CD14-positive monocyte (primary cell): ENCODE measurements around the gene PPP2R3A. TPM values are rescaled to one million over a fixed set of nuclear protein-coding genes. Genes with fewer than 3 reads are reported as not detected.
"Not testable (repeated sequence)": the region's sequence is repeated elsewhere in the genome, so short reads cannot be mapped to it uniquely, and the experiment has no call there.

Experiments
- DNase-seq, 3 donors: peaks; one replicate each; pipeline ENCODE4 v3.0.0-alpha.2; 2011 to 2022
- H2AFZ ChIP-seq: 2 replicates; pipeline ENCODE4 v1.6.0; 2012; ENCODE audit warnings: mild to moderate bottlenecking, low read depth, low read length, inconsistent platforms; ENCODE audit not compliant: insufficient read depth, poor library complexity, severe bottlenecking
- H3K27ac ChIP-seq, 2 donors: 1 replicate in 1 of 2; 2 replicates in 1 of 2; pipeline ENCODE4 v1.5.1; 2012 to 2013; ENCODE audit warnings: low read length in 2 of 2, control low read depth in 1 of 2, inconsistent platforms in 1 of 2, low read depth in 1 of 2, mild to moderate bottlenecking in 1 of 2
- H3K27me3 ChIP-seq, 2 donors: one replicate each; pipeline versions ENCODE4 v1.6.0 to v1.6.1; 2011 to 2013; ENCODE audit warnings: low read length in 2 of 2; ENCODE audit not compliant: control insufficient read depth in 2 of 2, insufficient read depth in 2 of 2
- H3K36me3 ChIP-seq, 2 donors: replicated peaks in 1 of 2; 1 replicate in 1 of 2; 2 replicates in 1 of 2; pipeline versions ENCODE4 v1.5.1 to v1.6.1; 2012 to 2013; ENCODE audit warnings: low read length in 2 of 2, control low read depth in 1 of 2, inconsistent platforms in 1 of 2, mild to moderate bottlenecking in 1 of 2; ENCODE audit not compliant: insufficient read depth in 2 of 2, control insufficient read depth in 1 of 2
- H3K4me1 ChIP-seq, 2 donors: 1 replicate in 1 of 2; 2 replicates in 1 of 2; pipeline versions ENCODE4 v1.5.1 to v1.6.1; 2012 to 2013; ENCODE audit warnings: low read length in 2 of 2, control low read depth in 1 of 2, inconsistent platforms in 1 of 2, mild to moderate bottlenecking in 1 of 2, moderate library complexity in 1 of 2; ENCODE audit not compliant: insufficient read depth in 2 of 2, control insufficient read depth in 1 of 2
- H3K4me2 ChIP-seq: replicated peaks from 2 replicates; pipeline ENCODE3; 2012; ENCODE audit warnings: low read length, moderate library complexity, mild to moderate bottlenecking; ENCODE audit not compliant: poor library complexity, severe bottlenecking; ENCODE audit errors: extremely low read depth
- H3K4me3 ChIP-seq, 3 experiments: fragments of 200-600 bp in 1 of 3; sonication (generic) in 1 of 3; replicated peaks in 1 of 3; 1 replicate in 2 of 3; 2 replicates in 1 of 3; pipeline ENCODE4 v1.5.1; 2011 to 2013; ENCODE audit warnings: low read length in 3 of 3, mild to moderate bottlenecking in 3 of 3, control low read depth in 2 of 3, low read depth in 2 of 3, inconsistent platforms in 1 of 3, moderate library complexity in 1 of 3
- H3K79me2 ChIP-seq: 2 replicates; pipeline ENCODE4 v1.6.0; 2012; ENCODE audit warnings: mild to moderate bottlenecking, control low read depth, inconsistent platforms, low read length, moderate library complexity; ENCODE audit not compliant: insufficient read depth
- H3K9ac ChIP-seq: 2 replicates; pipeline ENCODE4 v1.6.0; 2017; ENCODE audit warnings: low read length, mild to moderate bottlenecking; ENCODE audit not compliant: insufficient read depth, poor library complexity, severe bottlenecking
- H3K9me3 ChIP-seq, 2 donors: replicated peaks in 1 of 2; 1 replicate in 1 of 2; 2 replicates in 1 of 2; pipeline versions ENCODE4 v1.5.1 to v1.6.1; 2012 to 2013; ENCODE audit warnings: low read length in 2 of 2, control low read depth in 1 of 2; ENCODE audit not compliant: control insufficient read depth in 1 of 2, insufficient read depth in 1 of 2
- H4K20me1 ChIP-seq: 2 replicates; pipeline ENCODE4 v1.6.0; 2012; ENCODE audit warnings: mild to moderate bottlenecking, low read length, control low read depth, moderate library complexity; ENCODE audit not compliant: insufficient read depth
- H3K27ac Mint-ChIP-seq, 7 donors: one replicate each; pipeline ENCODE4 v1.8.0; 2020; ENCODE audit warnings: mild to moderate bottlenecking in 7 of 7, mixed read lengths in 7 of 7, moderate library complexity in 6 of 7, inconsistent platforms in 2 of 7
- H3K27me3 Mint-ChIP-seq, 3 donors: one replicate each; pipeline ENCODE4 v1.8.0; 2021 to 2022; ENCODE audit warnings: low read depth in 3 of 3, mild to moderate bottlenecking in 3 of 3, mixed read lengths in 3 of 3, moderate library complexity in 3 of 3, inconsistent platforms in 1 of 3
- H3K36me3 Mint-ChIP-seq, 2 donors: one replicate each; pipeline ENCODE4 v1.8.0; 2020; ENCODE audit warnings: mixed read lengths in 2 of 2, inconsistent platforms in 1 of 2, mild to moderate bottlenecking in 1 of 2
- H3K4me1 Mint-ChIP-seq: one replicate; pipeline ENCODE4 v1.8.0; 2020; ENCODE audit warnings: mild to moderate bottlenecking, mixed read lengths
- H3K4me3 Mint-ChIP-seq, 2 donors: one replicate each; pipeline ENCODE4 v1.8.0; 2020; ENCODE audit warnings: mild to moderate bottlenecking in 2 of 2, mixed read lengths in 2 of 2, moderate library complexity in 1 of 2
- H3K9me3 Mint-ChIP-seq, 7 donors: one replicate each; pipeline ENCODE4 v1.8.0; 2020 to 2022; ENCODE audit warnings: mixed read lengths in 7 of 7, mild to moderate bottlenecking in 6 of 7, moderate library complexity in 6 of 7, inconsistent platforms in 2 of 7
- WGBS: methylation state at CpG from one replicate; pipeline ENCODE4 v1.1.5; 2013; ENCODE audit warnings: missing lambda C conversion rate; ENCODE audit not compliant: insufficient coverage; 5-methylcytosine and 5-hydroxymethylcytosine counted together
- intact Hi-C, 2 donors: fragments of 100-400 bp; cut with micrococcal nuclease; formaldehyde crosslinking; loops; one replicate each; pipeline versions ENCODE4 v1.15.0 to v1.15.1; 2023
- polyA plus RNA-seq, 3 donors: library from polyadenylated mRNA; depleted of rRNA in 1 of 3; unstranded in 2 of 3; stranded (reverse) in 1 of 3; fragments of 300-500 nt in 2 of 3; fragments of >200 nt in 1 of 3; fragmentation: Illumina TruSeq in 2 of 3; gene quantifications; 1 replicate in 2 of 3; 2 replicates in 1 of 3; pipeline ENCODE4 v1.2.3, GENCODE V29; 2012 to 2021
- TF ChIP-seq, protein P1 (sequence below): fragments of 200-600 bp; IDR thresholded peaks from one replicate; pipeline ENCODE4 v1.8.0; 2022; ENCODE audit warnings: antibody characterized with exemption, mild to moderate bottlenecking

PPP2R3A gene
- polyA plus RNA-seq, 3 donors = 0.09 to 0.15 (median 0.10) TPM

GRCh38 chr3:136166507-136166906 lies 201.0 kb downstream of the PPP2R3A start:
- H3K9me3 Mint-ChIP-seq = peaks cover 0 to 2% (median 0%) of the 10 kb centered on the region in 7 donors
- TF ChIP-seq, protein P1, sequence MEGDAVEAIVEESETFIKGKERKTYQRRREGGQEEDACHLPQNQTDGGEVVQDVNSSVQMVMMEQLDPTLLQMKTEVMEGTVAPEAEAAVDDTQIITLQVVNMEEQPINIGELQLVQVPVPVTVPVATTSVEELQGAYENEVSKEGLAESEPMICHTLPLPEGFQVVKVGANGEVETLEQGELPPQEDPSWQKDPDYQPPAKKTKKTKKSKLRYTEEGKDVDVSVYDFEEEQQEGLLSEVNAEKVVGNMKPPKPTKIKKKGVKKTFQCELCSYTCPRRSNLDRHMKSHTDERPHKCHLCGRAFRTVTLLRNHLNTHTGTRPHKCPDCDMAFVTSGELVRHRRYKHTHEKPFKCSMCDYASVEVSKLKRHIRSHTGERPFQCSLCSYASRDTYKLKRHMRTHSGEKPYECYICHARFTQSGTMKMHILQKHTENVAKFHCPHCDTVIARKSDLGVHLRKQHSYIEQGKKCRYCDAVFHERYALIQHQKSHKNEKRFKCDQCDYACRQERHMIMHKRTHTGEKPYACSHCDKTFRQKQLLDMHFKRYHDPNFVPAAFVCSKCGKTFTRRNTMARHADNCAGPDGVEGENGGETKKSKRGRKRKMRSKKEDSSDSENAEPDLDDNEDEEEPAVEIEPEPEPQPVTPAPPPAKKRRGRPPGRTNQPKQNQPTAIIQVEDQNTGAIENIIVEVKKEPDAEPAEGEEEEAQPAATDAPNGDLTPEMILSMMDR = no peak
- peaks cover 0 to 6% of the 10 kb centered on the region in 2 donors for H3K36me3 Mint-ChIP-seq
- H3K4me3 ChIP-seq = no peak overlapping the region
- peaks cover 5 to 20% of the 10 kb centered on the region in 2 donors for H3K4me1 ChIP-seq
- H3K27me3 Mint-ChIP-seq = peaks cover 0 to 1% (median 0%) of the 10 kb centered on the region in 3 donors
- peak overlapping the region in 1 of 7 donors; percentile 43 for H3K27ac Mint-ChIP-seq
- H3K27ac ChIP-seq = peak overlapping the region in 1 of 2 donors; percentile 34
- no peak overlapping the region for H3K4me3 Mint-ChIP-seq
- no peaks in the 10 kb centered on the region for H3K27me3 ChIP-seq
- no peaks in the 10 kb centered on the region for H3K36me3 ChIP-seq
- intact Hi-C loops = no loop called here
- H3K4me1 Mint-ChIP-seq = peaks cover 43% of the 10 kb centered on the region
- H2AFZ ChIP-seq = no peak overlapping the region
- no peaks in the 10 kb centered on the region for H3K9me3 ChIP-seq
- peaks cover 100% of the 10 kb centered on the region for H3K79me2 ChIP-seq
- peaks cover 100% of the 10 kb centered on the region for H4K20me1 ChIP-seq
- H3K4me2 ChIP-seq = no peak overlapping the region
- 100% methylated on average over 2 of the region's 3 CpGs for WGBS
- no peak overlapping the region for H3K9ac ChIP-seq
- no peak for DNase-seq

GRCh38 chr3:136168236-136168635 lies 202.7 kb downstream of the PPP2R3A start:
- not testable (repeated sequence) for H3K27me3 ChIP-seq
- peaks cover 21 to 31% of the 10 kb centered on the region in 2 donors for H3K4me1 ChIP-seq

More at GRCh38 chr3:136168236-136168635, 202.7 kb downstream of the PPP2R3A start:
- H3K4me2 ChIP-seq, H3K27me3 Mint-ChIP-seq, H3K36me3 ChIP-seq, H3K27ac ChIP-seq, H3K9ac ChIP-seq, H2AFZ ChIP-seq, H3K36me3 Mint-ChIP-seq, H3K9me3 Mint-ChIP-seq, H3K9me3 ChIP-seq, H3K4me3 Mint-ChIP-seq, DNase-seq, H3K4me3 ChIP-seq, intact Hi-C loops: not testable (repeated sequence)
- Mint-ChIP-seq H3K27ac (peak overlapping the region in 4 of 7 donors; percentile 23 to 63 (median 45)), H3K4me1 (peaks cover 35% of the 10 kb centered on the region)
- Histone ChIP-seq H4K20me1 (peaks cover 100% of the 10 kb centered on the region), H3K79me2 (peaks cover 100% of the 10 kb centered on the region)
- WGBS = no CpG with 5 or more reads among the region's 4 CpGs
